Endothelial cell of umbilical vein (primary cell): ENCODE data around the gene VSNL1.

Source experiments
- CTCF ChIP-seq, 2 donors: IDR thresholded peaks; 1 replicate in 1 of 2; 2 replicates in 1 of 2; pipeline ENCODE4 v1.5.1; 2011; ENCODE audit warnings: low read length in 2 of 2, mild to moderate bottlenecking in 2 of 2, moderate library complexity in 2 of 2, control low read depth in 1 of 2, inconsistent platforms in 1 of 2, low read depth in 1 of 2; ENCODE audit not compliant: insufficient read depth in 1 of 2; ENCODE audit errors: extremely low read depth in 1 of 2
- EZH2 ChIP-seq: IDR thresholded peaks from 2 replicates; pipeline ENCODE4 v1.6.1; 2012; ENCODE audit warnings: borderline replicate concordance, low read depth, mild to moderate bottlenecking, moderate library complexity, low read length, inconsistent platforms; ENCODE audit not compliant: severe bottlenecking
- MAX ChIP-seq: IDR thresholded peaks from 2 replicates; pipeline ENCODE4 v1.6.1; 2011; ENCODE audit not compliant: insufficient read depth, insufficient read length
- MYC ChIP-seq: IDR thresholded peaks from one replicate; pipeline ENCODE4 v1.6.1; 2011; ENCODE audit warnings: mild to moderate bottlenecking, low read depth, low read length
- POLR2A ChIP-seq: IDR thresholded peaks from 2 replicates; pipeline ENCODE4 v1.6.1; 2012; ENCODE audit warnings: low read depth, mild to moderate bottlenecking, control low read depth, low read length
- POLR2AphosphoS5 ChIP-seq: IDR thresholded peaks from 2 replicates; pipeline ENCODE4 v1.6.1; 2012; ENCODE audit warnings: low read depth, mild to moderate bottlenecking, control low read depth, low read length, moderate library complexity; ENCODE audit not compliant: insufficient read depth

DNA sequence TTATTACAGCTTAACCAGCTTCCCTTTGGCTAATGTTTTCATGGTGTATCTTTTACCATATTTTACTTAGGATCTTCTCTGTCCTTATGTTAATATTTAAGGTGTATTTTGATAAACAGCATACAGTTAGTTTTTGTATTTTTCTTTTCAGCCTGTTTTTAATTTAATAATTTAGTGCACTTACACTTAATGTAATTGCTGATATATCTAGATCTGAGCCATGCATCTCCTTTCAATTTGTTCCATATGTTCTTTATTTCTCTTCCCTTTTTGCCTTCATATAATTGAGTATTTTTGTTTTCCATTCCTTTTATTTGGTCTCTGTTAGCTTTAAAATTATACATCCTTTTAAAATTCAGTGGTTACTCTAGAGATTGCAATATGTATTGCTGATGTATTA is 134.3 kb downstream of the VSNL1 start:
- TF ChIP-seq CTCF (IDR thresholded peaks at IDR 0.05; ENCODE audit: extremely low read depth in 1 of 2, insufficient read depth in 1 of 2, low read depth in 1 of 2, low read length in 2 of 2) (no peak), MAX (no peak), POLR2AphosphoS5 (no peak), POLR2A (no peak), EZH2 (no peak), MYC (no peak)
